CD4-positive, alpha-beta T cell treated with Interleukin-12 subunit alpha and Interleukin-12 subunit beta, for 1 hour (primary cell): ENCODE results near the gene SNRPA.
A peak's percentile ranks its signal among the peaks of the same experiment; 100 is the strongest.
"Not testable (repeated sequence)": the region's sequence is repeated elsewhere in the genome, so short reads cannot be mapped to it uniquely, and the experiment has no call there.

Experiments used
- DNase-seq: peaks from one replicate; pipeline ENCODE4 v3.0.0-alpha.2; 2020

Gene SNRPA

GRCh38 chr19:40802300-40803169 is 51.5 kb downstream of the SNRPA start:
- DNase-seq = no peak

DNA sequence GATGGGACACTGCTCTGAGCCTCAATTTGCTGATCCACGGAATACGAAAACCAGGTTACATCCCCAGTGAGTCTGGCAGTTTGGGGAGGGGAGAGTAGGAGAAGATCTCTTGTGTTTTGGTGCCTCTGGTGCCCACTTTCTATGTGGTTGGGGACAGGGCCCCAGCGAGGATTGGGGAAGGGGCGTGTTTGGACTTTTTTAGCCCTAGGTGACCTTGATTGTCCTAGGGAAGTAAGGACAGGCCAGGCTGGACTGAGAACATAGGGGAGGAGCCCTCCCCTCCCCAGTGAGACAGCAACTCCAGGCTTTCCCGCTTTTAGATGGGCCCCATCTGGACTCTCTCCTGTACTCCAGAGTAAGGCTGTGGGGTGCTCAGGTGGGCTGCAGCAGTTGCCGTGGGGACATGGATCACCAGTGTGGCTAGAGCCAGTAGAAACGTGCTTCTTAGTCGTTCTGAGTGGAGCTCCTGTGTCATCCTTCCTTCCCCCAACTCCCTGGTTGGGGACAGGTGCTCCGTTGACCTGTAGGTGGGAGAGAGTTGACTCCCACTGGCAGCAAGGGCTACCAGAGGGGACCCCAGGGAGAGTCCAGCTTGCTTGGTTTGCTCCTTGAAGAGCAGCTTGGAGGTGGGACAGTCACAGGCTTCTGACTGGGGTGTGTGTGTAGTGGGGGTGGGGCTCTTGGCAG is 52.3 kb downstream of the SNRPA start:
- DNase-seq = no peak

GRCh38 chr19:40803857-40804782 is 53.1 kb downstream of the SNRPA start:
- DNase-seq = peak; percentile 89

GRCh38 chr19:40804783-40805242 is 53.8 kb downstream of the SNRPA start:
- DNase-seq = no peak

DNA sequence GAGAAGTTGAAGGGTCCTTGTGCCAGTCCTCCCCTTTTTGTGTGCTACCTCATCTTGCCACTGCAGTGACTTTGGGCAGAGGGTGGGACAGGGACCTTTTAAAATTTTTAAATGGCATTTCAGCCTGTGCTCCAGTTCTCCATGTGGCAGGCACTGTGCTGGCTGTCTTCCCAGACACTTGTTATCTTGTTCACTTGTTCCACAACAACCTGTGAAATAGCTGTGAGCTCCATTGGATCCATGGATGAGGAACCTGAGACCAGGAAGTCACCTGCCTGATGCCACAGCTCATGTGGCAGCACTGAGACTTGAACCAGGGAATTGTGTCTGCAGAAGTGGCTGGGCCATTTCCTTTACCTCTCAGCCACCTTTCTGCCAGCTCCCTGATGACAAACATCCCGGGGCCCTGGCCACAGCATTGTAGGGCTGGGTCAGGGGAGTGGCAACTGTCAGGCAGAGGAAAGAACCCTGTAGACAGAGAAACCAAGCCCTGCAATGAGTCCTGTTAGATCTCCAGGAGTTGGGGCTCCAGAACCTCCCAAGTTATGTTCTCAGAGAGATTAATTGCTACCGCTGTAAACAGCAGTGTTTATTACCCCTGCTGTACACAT is 54.4 kb downstream of the SNRPA start:
- peak; percentile 64 for DNase-seq

DNA sequence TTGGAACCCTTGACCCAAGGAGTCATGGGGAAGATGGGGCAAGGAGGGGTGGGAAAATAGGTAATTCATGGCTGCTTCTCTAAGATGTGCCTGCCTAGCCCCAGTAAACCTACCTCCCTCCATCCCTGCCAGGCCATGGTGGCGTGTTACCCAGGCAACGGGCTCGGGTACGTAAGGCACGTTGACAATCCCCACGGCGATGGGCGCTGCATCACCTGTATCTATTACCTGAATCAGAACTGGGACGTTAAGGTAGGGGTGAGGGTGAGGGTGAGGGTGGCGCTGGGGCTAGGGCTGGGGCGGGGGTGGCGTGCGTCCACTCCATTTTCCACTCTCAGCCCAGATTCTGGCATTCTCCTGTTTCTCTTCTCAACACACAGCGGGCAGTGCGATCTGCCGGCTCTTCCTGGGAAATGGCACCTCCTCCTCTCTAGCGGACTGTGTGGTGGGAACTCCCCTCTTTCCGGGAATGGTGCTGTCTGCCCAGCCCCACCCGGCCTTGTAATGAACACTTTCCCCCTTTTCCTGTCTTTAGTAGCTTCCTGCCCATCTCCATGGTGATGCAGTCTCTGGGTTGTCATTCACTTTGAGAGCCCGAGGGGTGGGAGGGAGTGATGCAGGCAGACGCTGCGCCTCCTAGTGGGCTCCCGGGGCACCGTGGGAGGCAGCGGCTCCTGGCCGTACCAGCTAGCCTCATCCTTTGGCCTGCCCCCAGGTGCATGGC is 55.6 kb downstream of the SNRPA start:
- peak; percentile 90 for DNase-seq

GRCh38 chr19:40807147-40808020 is 56.4 kb downstream of the SNRPA start:
- no peak for DNase-seq

DNA sequence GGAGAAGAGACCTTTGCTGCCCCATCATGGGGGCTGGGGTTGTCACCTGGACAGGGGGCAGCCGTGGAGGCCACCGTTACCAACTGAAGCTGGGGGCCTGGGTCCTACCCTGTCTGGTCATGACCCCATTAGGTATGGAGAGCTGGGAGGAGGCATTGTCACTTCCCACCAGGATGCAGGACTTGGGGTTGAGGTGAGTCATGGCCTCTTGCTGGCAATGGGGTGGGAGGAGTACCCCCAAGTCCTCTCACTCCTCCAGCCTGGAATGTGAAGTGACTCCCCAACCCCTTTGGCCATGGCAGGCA is 57.0 kb downstream of the SNRPA start:
- DNase-seq = no peak

DNA sequence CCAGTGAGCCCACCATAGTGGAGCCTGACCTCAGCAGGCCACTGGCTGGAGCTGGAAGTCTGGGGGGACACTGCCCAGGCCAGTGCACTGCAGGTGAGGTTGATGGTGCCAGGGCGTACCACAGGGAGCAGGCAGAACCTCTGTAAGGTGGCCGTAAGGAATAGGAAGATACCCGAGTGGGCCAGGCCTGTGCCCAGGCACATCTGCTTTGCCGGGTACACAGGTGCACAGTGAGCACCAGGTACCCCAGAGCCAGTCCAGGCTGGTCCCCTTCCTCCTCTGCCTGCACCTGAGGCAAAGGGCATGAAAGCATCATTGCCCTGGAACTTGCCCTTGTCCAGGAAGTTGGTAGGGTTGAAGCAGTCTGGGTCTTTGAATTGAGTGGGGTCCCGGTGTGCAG is 57.5 kb downstream of the SNRPA start:
- DNase-seq = no peak

GRCh38 chr19:40809358-40810086 is 58.5 kb downstream of the SNRPA start:
- no peak for DNase-seq

- DNase-seq = no peak
These were observed 59.2 kb downstream of the SNRPA start for GRCh38 chr19:40810160-40810559.

- DNase-seq = peak; percentile 62
These were observed 59.8 kb downstream of the SNRPA start for GRCh38 chr19:40810649-40811408.

DNA sequence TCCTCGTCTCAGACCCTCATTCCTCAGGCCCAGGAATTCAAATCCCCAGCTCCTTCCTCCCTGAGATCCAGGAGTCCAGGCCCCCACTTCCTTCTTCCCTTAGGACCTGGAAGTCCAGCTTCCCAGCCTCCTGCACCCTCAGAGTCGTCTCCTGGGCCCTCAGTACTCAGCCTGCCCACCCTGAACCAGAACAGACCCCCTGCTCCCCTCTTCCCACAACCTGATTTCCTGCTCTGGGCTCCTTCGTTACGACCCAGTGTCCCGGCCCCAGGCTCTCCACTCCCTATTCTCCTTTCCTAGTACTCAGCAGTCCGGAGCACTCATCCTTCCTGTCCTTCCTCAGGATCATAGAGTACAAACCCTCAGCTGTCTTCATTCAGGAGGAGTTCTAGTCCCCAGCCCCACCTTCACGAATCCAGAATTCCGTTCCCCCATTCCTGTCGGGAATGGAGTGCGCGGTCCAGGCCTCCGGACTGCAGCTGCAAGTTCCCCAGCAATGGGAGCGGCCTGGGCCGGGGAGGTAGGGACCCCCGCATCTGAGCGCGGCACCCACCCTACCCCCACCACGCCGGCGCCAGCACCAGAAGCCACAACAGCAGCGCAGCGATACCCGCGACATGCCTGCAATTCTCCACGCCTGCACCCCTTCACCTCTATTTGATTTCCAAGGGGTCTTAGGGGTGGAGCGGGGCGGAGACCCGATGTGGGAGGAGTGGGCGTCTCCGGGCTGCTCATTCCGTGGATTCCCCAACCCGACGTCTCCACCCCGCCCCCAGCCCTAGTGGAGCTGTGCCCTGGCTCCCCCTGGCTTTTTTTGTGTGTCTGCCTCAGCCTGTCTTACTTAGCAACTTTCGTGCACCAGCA is 60.7 kb downstream of the SNRPA start:
- no peak for DNase-seq

GRCh38 chr19:40812571-40812970 is 61.6 kb downstream of the SNRPA start:
- DNase-seq = not testable (repeated sequence)

DNA sequence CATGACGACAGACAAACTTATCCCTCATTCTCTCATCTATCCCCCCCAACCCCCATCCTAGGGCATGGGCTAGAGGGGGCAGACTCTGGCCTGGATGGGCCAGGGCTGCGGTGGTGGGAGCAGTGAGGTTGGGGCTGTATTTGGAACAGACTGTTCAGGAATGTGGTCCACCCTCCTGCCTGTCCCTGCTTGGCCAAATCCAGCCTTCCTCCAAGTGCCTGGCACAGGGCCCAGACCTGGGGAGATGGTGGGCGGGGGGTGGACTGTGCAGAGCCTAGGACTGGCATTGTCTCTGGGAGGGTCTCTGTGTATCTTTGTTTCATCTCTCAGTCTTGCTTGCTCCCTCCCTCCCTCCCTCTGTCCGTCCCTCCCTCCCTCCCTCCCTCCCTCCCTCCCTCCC is 62.2 kb downstream of the SNRPA start:
- DNase-seq = no peak
